ENCODE measurements around the gene ROPN1.

DNA sequence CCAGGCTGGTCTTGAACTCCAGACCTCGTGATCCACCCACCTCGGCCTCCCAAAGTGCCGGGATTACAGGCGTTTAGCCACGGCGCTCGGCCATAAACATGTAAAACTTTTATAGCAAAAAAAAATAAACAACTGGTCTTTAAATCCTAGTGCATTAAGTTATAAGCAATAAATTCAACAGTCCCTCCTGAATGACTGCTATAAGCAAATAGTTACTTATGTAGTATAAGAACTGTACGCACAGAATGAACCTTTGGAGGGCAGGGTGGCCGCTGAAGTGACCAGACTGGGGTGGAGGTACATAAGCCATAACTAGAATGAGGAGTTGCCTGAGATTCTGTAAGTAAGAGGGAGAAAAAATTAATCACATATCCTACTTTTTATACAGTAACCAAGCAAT is 43.5 kb downstream of the ROPN1 start:
- TF ChIP-seq, protein P1, sequence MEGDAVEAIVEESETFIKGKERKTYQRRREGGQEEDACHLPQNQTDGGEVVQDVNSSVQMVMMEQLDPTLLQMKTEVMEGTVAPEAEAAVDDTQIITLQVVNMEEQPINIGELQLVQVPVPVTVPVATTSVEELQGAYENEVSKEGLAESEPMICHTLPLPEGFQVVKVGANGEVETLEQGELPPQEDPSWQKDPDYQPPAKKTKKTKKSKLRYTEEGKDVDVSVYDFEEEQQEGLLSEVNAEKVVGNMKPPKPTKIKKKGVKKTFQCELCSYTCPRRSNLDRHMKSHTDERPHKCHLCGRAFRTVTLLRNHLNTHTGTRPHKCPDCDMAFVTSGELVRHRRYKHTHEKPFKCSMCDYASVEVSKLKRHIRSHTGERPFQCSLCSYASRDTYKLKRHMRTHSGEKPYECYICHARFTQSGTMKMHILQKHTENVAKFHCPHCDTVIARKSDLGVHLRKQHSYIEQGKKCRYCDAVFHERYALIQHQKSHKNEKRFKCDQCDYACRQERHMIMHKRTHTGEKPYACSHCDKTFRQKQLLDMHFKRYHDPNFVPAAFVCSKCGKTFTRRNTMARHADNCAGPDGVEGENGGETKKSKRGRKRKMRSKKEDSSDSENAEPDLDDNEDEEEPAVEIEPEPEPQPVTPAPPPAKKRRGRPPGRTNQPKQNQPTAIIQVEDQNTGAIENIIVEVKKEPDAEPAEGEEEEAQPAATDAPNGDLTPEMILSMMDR (IDR thresholded peaks at IDR 0.05) = no peak
- TF ChIP-seq POLR2A (IDR thresholded peaks at IDR 0.05) = no peak
- TF ChIP-seq EP300 (IDR thresholded peaks at IDR 0.05) = no peak
